SU-DHL-6 (cell line): ENCODE data around the gene ETF1.

Experiments used
- H2AFZ ChIP-seq: fragments of 200-600 bp; sonication (generic); 2 replicates; pipeline ENCODE4 v1.6.1; 2014; ENCODE audit warnings: low read depth, mild to moderate bottlenecking, moderate library complexity, mixed read lengths, antibody characterized with exemption, low read length; ENCODE audit not compliant: severe bottlenecking
- H3F3A ChIP-seq: fragments of 200-600 bp; shearing (Covaris generic); 2 replicates; pipeline ENCODE4 v1.6.0; 2016; ENCODE audit warnings: antibody characterized with exemption, mild to moderate bottlenecking; ENCODE audit not compliant: insufficient read depth
- H3K27ac ChIP-seq: fragments of 200-600 bp; sonication (generic); 2 replicates; pipeline ENCODE4 v1.5.1; 2016; ENCODE audit warnings: low read depth, mild to moderate bottlenecking, low read length, moderate library complexity, mixed read lengths
- H3K27me3 ChIP-seq: fragments of 200-600 bp; sonication (generic), shearing (Covaris generic); 2 replicates; pipeline ENCODE4 v1.6.0; 2014; ENCODE audit warnings: mild to moderate bottlenecking, low read length
- H3K36me3 ChIP-seq: fragments of 200-600 bp; sonication (generic); 2 replicates; pipeline ENCODE4 v1.6.1; 2014; ENCODE audit warnings: mild to moderate bottlenecking, low read length, mixed read lengths
- H3K4me2 ChIP-seq: fragments of 300-600, 200-600 bp; shearing (Covaris generic), sonication (generic); 2 replicates; pipeline ENCODE4 v1.6.0; 2014; ENCODE audit warnings: low read length, low read depth, mild to moderate bottlenecking; ENCODE audit not compliant: poor library complexity, severe bottlenecking
- H3K4me3 ChIP-seq: fragments of 200-600 bp; sonication (generic); 2 replicates; pipeline ENCODE4 v1.5.1; 2014; ENCODE audit warnings: antibody characterized with exemption, low read length, mild to moderate bottlenecking, mixed read lengths; ENCODE audit not compliant: insufficient read depth, poor library complexity, severe bottlenecking
- H3K79me2 ChIP-seq: fragments of 200-600 bp; sonication (generic); 2 replicates; pipeline ENCODE4 v1.6.1; 2014; ENCODE audit warnings: mild to moderate bottlenecking, low read length, moderate library complexity; ENCODE audit not compliant: insufficient read depth
- H3K9ac ChIP-seq: fragments of 200-600 bp; sonication (generic); 2 replicates; pipeline ENCODE4 v1.7.0; 2014; ENCODE audit warnings: mild to moderate bottlenecking, low read length
- H3K9me2 ChIP-seq: fragments of 200-600 bp; sonication (generic); replicated peaks from 2 replicates; pipeline ENCODE4 v1.6.1; 2014; ENCODE audit warnings: low read length; ENCODE audit not compliant: insufficient read depth
- H3K9me3 ChIP-seq: fragments of 200-600 bp; sonication (generic); 2 replicates; pipeline ENCODE4 v1.6.1; 2014; ENCODE audit warnings: low read length, mixed read lengths; ENCODE audit not compliant: insufficient read depth
- H4K20me1 ChIP-seq: fragments of 200-600 bp; sonication (generic); 2 replicates; pipeline ENCODE4 v1.6.1; 2014; ENCODE audit warnings: low read depth, mild to moderate bottlenecking, antibody characterized with exemption, low read length, moderate library complexity, mixed read lengths
- EZH2phosphoT487 ChIP-seq: fragments of 200-600 bp; sonication (generic), shearing (Covaris generic); conservative IDR thresholded peaks from 2 replicates; pipeline ENCODE4 v1.6.1; 2018; ENCODE audit warnings: mild to moderate bottlenecking, antibody characterized with exemption, low read length, moderate library complexity, mixed read lengths
- TF ChIP-seq, protein P1 (sequence below): fragments of 200-600 bp; sonication (generic); IDR thresholded peaks from one replicate; pipeline ENCODE4 v1.5.1; 2017; ENCODE audit warnings: antibody characterized with exemption, mild to moderate bottlenecking, low read length, moderate library complexity; ENCODE audit not compliant: insufficient read depth, poor library complexity, severe bottlenecking

The ETF1 gene

DNA sequence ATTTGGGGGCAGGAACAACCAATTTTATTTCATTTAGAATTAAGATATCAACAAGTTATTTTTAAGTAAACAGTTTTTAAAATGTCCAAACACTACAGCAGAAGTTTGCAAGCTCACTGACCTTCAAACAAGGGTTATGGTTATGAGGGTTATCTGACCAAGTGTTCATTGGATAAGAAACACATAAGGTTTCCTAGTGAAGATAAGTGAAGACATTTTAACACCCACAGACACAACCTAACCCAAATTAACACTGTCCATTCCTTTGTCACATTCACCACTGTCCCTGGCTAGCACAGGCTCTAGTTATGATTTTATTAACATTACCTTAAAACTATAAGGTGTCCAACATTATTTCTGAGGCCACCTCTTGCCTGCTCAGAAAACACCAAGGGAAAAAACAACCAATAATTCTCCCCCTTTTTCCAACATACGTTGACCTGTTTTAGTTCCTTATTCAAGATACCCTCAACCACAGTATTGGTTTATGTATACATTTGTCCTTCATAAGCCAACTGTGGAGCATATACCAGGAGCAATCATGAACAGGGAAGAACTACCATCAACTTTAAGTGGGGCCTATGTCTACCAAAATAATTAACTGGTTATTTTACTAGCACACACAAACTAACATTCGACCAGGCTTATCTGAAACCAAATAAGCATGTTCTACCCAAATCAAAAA is 4.0 kb downstream of the ETF1 start:
- Histone ChIP-seq H2AFZ (no peak overlapping the region), H3K4me3 (no peak overlapping the region), H3K36me3 (peaks cover 19% of the 10 kb centered on the region; the same call in 1 of the 2 replicates)

DNA sequence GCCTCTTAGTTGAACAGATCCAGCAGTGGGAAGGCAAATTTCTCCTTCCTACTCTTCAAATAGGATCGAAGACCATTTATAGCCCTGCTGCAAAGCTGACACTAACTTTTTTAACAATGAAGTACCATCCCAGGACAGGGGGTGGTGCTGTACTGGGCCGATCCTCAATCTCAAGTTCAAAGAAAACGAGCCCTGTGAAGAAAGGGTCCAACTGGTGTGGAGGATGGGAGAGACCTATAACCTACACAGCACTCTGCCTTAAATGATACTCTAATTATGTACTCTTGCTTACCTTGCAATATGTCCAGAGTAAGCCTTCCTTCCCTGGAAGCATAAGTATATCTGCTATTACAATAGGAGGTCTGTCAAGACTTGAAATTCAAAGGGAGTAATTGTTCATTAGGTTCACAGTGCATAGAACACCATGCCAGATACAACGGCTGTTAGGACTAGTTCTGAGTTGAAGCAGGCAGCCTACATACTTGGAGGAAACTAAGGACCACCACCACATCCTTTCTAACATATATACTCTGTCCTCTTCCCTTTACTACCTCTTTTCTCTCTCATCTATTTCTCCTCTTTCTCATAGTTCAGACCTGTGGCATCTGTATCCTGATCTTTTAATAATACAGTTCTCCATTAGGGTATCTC is 6.2 kb downstream of the ETF1 start:
- peaks cover 43% of the 10 kb centered on the region for H4K20me1 ChIP-seq
- H3K9me3 ChIP-seq = no peaks in the 10 kb centered on the region
- peaks cover 95% of the 10 kb centered on the region for H3K79me2 ChIP-seq
- H3K27ac ChIP-seq = no peak overlapping the region
- no peaks in the 10 kb centered on the region for H3K9me2 ChIP-seq
- H2AFZ ChIP-seq = no peak overlapping the region
- H3K36me3 ChIP-seq = peaks cover 19% of the 10 kb centered on the region; the same call in 1 of the 2 replicates
- H3K9ac ChIP-seq = no peak overlapping the region
- no peak for TF ChIP-seq EZH2phosphoT487
- TF ChIP-seq, protein P1, sequence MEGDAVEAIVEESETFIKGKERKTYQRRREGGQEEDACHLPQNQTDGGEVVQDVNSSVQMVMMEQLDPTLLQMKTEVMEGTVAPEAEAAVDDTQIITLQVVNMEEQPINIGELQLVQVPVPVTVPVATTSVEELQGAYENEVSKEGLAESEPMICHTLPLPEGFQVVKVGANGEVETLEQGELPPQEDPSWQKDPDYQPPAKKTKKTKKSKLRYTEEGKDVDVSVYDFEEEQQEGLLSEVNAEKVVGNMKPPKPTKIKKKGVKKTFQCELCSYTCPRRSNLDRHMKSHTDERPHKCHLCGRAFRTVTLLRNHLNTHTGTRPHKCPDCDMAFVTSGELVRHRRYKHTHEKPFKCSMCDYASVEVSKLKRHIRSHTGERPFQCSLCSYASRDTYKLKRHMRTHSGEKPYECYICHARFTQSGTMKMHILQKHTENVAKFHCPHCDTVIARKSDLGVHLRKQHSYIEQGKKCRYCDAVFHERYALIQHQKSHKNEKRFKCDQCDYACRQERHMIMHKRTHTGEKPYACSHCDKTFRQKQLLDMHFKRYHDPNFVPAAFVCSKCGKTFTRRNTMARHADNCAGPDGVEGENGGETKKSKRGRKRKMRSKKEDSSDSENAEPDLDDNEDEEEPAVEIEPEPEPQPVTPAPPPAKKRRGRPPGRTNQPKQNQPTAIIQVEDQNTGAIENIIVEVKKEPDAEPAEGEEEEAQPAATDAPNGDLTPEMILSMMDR = no peak
- H3K27me3 ChIP-seq = no peaks in the 10 kb centered on the region
- H3K4me2 ChIP-seq = no peak overlapping the region
- H3F3A ChIP-seq = 0 out of 2 replicates have a peak, but pooled peaks cover 6% of the 10 kb centered on the region
- H3K4me3 ChIP-seq = no peak overlapping the region

More for the DNA sequence above, 4.0 kb downstream of the ETF1 start:
- no peak overlapping the region for H3K9ac ChIP-seq
- H4K20me1 ChIP-seq = peaks cover 30% of the 10 kb centered on the region
- H3K27me3 ChIP-seq = no peaks in the 10 kb centered on the region
- H3K79me2 ChIP-seq = peaks cover 92% of the 10 kb centered on the region
- H3K4me2 ChIP-seq = peak overlapping the region; percentile 92
- no peaks in the 10 kb centered on the region for H3K9me3 ChIP-seq
- TF ChIP-seq EZH2phosphoT487 = no peak
- TF ChIP-seq, protein P1 = no peak
- 0 out of 2 replicates have a peak, but pooled peaks cover 6% of the 10 kb centered on the region for H3F3A ChIP-seq
- no peak overlapping the region for H3K27ac ChIP-seq
- no peaks in the 10 kb centered on the region for H3K9me2 ChIP-seq

DNA sequence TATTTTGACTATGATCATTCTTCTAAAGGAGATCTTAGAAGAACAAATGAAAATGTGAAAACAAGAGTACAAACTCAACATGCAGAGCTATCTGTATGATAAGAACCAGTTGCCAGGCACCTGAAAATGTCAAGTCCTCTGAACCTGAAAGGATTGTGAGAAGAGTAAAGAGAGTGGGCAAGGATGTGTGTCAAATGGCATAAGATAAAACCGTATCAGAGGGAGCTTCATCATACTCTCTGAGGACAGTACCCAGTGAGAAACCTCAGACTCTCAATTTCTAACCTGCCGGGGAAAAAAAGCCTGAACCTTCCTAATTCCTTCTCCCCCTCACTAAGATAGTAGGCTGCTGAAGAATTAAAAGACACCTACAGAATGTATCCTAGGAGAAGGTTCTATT is 6.8 kb downstream of the ETF1 start:
- Histone ChIP-seq H3K27me3 (no peaks in the 10 kb centered on the region), H3K36me3 (peaks cover 19% of the 10 kb centered on the region; the same call in 1 of the 2 replicates), H3K9me3 (no peaks in the 10 kb centered on the region), H2AFZ (no peak overlapping the region), H4K20me1 (peaks cover 46% of the 10 kb centered on the region), H3K9ac (no peak overlapping the region), H3K4me2 (no peak overlapping the region), H3K4me3 (no peak overlapping the region), H3K27ac (no peak overlapping the region), H3K9me2 (no peaks in the 10 kb centered on the region), H3F3A (0 out of 2 replicates have a peak, but pooled peaks cover 6% of the 10 kb centered on the region), H3K79me2 (peaks cover 95% of the 10 kb centered on the region)
- TF ChIP-seq, protein P1 = no peak
- TF ChIP-seq EZH2phosphoT487 = no peak
